HPDE6-E6E7 (cell line): Measurements from ENCODE around the gene IGFBP7.

ENCODE experiments used
- DNase-seq: peaks from one replicate; pipeline ENCODE4 v3.0.0; 2011; ENCODE audit warnings: missing footprints; ENCODE audit errors: extremely low spot score

IGFBP7 gene, protein sequence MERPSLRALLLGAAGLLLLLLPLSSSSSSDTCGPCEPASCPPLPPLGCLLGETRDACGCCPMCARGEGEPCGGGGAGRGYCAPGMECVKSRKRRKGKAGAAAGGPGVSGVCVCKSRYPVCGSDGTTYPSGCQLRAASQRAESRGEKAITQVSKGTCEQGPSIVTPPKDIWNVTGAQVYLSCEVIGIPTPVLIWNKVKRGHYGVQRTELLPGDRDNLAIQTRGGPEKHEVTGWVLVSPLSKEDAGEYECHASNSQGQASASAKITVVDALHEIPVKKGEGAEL

DNA sequence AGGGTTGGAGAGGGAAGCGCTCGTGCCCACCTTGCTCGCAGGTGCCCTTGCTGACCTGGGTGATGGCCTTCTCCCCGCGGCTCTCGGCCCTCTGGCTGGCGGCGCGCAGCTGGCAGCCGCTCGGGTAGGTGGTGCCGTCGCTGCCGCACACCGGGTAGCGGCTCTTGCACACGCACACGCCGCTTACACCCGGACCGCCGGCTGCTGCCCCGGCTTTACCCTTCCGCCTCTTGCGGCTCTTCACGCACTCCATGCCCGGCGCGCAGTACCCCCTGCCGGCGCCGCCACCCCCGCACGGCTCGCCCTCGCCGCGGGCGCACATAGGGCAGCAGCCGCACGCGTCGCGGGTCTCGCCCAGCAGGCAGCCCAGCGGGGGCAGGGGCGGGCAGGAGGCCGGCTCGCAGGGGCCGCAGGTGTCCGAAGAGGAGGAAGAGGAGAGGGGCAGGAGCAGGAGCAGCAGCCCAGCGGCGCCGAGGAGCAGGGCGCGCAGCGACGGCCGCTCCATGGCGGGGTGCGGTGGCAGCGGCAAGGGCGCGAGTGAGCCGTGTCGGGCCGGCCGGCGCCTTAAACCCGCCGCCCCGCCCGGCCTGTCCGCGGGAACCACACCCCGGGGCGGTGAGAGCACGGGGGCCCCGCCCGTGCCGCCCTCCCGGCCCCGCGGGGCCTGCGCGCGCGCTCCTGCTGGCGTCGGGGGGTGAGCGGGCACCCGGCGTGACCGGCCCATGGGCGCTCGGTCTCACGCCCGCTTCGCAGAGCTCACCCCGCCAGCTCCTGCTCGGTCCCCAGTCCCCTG lies at the start of gene IGFBP7:
Gene IGFBP7, minus strand, starts transcription at position 539 of the 793 bp plus-strand sequence. Its CDS starts 34 bp downstream, at position 505.
- DNase-seq = no peak

DNA sequence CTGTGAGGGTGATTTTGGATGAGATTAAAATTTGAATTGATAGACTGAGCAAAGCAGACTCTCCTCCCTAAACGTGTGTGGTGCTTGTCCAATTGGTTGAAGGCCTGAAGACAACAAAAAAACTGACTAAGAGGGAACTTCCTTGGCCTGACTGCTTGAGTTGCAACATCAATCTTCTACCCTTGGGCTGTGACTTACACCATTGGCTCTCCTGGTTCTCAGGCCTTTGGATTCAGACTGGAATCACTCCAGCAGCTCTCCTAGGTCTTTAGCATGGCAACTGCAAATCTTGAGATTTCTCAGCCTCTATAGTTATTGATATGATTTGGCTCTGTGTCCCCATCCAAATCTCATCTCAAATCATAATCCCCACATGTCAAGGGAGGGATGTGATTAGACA lies 49.7 kb upstream of the IGFBP7 start:
- no peak for DNase-seq

DNA sequence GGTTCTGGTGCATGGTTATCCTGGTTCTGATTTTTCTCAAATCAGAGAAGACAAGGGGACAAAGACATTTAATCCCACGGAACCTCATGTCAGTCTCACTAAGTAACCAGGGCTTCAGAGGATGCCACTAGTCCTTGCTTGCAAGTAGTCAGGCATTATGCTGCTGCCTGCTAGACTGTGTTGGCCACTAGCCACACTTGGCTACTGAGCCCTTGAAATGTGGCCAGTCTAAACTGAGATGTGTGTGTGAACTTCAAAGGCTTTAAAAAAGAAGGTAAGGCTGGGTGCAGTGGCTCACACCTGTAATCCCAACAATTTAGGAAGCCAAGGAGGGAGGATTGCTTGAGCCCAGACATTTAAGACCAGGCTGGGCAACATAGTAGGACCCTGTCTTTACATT lies 48.6 kb upstream of the IGFBP7 start:
- DNase-seq = no peak

DNA sequence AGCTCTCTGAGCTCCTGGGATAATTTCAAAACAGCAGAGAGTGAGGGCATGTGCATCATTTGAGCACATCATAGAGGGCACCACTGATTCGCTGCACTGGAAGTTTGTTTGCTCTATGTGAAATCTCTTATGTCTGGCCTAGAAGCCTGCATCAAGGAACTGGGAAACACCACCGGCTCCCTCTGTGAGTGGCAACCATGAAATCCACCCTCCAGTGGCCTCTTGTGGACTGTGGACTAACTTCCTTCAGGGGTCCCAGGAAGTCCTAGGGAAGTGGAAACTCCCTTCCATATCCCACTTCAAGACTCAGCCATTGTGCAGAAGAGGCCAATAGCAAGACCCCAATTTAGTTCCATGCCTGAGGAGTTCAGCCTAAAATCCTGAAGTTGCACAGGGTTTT lies 48.0 kb upstream of the IGFBP7 start:
- no peak for DNase-seq

DNA sequence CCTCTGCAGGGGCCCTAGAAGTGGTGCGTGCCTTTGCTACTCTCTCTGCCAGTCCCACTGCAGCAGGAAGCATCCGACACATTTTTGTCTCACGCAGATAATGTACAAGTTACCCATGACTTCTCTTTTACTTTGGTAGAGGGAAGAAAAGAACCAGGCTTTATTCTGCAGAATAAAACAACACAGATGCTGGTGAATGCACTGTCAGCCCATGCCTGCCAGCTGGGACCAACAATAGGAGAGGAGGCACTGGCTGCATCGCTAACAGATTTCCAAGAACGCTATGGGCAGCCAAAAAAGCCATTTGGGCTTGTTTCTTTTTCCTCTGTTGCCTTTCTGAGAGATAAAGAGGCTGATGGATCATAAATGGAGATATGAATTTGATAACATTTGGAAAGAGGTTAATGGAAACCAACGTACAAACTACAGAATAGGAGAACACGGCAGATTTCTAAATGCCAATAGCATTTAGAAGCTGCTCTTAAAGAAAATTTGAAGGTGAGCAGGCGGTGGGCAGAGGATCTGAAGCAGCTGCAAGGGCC lies 47.5 kb upstream of the IGFBP7 start:
- no peak for DNase-seq

DNA sequence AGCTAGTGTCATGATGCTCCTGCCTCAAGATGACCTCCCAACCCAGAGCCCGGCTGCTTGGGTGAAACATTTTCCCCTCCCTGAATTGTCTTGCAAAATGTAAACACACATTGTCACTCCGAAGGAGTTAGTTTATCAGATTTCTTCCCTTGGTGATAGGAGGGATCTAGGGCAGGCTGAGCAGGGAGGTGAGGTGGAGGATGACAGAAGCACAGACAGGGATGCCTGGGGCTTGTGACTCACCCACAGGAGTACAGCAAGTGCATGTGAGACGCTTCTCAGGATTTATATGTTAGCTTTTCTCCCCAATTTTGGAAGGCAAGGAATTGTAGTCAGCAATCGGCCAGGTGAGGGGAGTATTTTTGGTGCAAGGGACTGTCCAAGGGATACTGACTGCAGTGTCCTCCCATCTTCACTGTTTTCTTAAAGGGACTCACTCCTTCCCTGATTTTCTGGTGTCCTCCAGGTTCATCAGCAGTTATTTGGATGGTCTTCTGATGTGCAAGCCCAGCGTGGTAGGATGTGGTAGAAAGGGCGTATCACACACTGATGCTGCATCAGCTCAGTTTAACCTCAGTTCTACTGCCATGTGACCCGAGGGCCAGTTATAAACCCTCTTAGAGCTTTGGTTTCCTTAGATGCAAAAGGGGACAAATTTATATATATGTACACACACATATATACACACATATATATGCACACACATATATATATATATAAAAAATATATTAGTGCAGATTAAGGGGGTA lies 46.2 kb upstream of the IGFBP7 start:
- DNase-seq = peak; percentile 55

DNA sequence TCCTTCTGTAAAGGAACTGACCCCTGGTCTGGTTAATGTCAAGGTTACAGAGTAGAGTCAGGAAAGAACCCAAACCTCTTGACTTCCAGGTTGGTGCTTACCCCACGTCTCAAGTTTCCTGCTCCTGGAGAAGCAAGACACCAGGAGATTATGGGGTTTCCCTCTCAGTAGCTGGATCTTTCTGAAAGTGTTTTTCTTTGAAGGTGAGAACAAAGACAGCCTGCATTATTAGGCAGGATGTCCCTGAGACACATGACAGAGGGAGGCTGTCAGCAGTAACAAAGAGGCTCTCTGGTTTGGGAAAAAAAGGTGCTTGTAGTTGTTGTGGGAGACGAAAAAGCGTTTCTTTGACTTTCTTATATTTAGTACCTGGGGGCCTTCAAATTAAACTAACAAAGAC lies 44.7 kb upstream of the IGFBP7 start:
- no peak for DNase-seq

DNA sequence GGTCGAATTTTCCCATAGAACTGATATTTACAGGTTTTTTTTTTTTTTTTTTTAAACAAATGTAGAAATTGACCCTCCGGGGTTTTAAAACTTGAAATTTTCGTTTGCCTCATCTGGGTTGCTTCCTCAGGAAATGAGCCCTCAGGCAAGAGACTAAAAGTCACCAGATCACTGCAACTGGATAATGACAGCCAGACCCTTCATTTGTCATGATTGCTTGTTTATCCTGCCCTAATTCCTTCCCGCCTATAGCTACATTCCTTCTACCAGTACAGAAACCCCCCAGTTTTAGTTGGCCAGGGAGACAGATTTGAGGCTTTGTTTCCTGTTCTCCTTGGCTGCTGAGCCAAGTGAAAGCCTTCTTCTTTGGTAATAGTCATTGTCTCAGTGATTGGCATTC lies 44.0 kb upstream of the IGFBP7 start:
- DNase-seq = no peak

DNA sequence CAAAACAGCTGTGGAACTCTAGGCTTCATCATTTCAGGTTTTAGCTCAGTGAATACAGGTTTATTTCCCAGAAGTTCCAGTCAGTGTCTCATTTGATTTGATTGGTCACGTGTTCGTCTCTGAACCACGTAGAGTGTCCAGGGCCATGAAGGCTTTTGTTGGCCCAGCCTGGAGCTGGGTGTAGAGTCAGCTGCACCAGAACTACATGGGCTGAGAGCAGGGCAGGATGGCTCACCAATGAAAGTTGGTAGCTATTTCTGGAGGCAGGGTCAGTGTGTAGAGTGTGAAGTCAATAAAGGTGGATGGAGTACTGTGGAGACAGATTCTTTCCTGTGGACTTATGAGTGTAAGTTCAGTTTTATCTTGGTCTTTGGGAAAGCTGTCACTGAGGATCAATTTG lies 43.0 kb upstream of the IGFBP7 start:
- DNase-seq = no peak

DNA sequence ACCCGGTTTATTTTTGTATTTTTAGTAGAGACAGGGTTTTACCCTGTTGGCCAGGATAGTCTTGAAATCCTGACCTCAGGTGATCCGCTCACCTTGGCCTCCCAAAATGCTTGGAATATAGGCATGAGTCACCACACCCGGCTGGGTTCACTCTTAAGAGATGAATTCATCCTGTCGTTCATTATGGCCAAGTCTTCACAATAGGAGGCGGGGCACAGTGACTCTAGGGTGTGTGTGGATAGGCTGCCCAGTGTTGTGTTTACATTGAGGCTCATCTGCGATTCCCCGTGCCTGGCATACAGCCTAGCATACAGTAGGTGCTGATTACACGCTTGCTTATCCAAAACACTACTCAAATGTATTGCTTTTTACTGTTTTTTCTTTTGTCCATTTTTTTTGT lies 41.3 kb upstream of the IGFBP7 start:
- DNase-seq = peak; percentile 46

DNA sequence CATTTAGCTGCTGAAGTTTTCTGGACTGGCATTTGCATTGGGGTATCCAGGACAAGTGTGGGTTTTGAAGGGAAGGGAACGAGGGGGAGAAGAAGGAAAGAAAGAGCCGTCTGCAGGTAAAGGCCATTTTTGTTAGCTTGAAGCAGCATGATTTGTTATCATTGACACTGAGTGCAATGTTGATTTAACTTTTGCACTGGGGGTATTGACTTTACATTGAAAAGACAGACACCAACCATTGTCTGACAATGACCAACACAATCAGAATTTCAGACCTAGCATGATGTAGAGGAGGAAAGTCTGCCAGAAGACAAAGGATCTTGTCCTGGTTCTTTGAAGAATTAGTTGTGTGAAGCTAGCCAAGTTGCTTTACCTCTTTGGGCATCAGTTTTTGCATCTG lies 39.6 kb upstream of the IGFBP7 start:
- no peak for DNase-seq

DNA sequence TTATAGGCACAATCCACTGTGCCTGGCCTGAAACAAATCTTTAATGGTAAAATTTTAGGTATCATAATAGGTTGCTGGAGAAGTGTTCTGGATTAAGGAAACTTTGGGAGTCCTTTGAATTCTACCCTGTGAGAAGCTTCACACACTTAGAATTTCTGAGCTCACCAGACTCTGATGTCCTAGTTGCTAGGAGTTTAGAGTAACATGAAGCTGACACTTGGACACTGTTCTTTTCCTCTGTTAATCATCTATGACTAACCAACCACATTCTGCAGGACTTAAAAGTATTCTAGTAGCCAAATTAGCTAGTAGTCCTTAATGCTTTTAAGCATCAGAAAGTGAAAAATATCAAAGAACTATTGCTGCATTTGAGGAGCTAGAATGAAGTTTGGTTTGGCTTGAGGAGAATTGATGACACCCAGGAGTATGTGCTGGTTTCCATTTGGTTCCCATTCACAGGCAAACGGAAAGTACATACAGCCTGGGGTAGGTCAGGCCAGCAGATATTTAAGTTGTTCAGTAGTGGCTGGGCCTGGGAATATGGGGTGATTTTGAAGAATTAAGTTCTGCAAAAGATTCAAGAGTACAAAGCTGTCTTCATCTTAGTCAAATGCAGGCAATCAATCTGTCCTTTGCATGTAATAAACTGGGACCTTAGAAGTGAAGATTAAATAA lies 38.8 kb upstream of the IGFBP7 start:
- DNase-seq = peak; percentile 48

DNA sequence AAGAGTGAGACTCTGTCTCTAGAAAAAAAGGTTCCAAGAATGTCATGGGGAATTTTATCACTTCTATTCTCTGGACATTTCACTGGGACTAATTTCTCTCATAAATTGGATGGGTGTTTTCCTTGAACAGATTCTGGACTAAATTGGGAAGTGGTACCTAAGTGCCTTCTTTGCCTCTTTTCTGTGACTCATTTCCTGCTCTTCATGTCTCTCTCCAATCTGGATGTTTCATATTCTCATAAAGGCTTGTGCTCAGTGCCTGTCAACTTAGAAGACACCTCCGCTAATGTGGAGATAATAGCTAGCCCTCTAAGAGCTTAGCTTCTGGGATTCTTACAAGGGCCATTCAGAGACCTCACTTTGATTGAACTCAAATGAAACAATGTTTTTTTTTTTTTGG lies 38.0 kb upstream of the IGFBP7 start:
- no peak for DNase-seq

DNA sequence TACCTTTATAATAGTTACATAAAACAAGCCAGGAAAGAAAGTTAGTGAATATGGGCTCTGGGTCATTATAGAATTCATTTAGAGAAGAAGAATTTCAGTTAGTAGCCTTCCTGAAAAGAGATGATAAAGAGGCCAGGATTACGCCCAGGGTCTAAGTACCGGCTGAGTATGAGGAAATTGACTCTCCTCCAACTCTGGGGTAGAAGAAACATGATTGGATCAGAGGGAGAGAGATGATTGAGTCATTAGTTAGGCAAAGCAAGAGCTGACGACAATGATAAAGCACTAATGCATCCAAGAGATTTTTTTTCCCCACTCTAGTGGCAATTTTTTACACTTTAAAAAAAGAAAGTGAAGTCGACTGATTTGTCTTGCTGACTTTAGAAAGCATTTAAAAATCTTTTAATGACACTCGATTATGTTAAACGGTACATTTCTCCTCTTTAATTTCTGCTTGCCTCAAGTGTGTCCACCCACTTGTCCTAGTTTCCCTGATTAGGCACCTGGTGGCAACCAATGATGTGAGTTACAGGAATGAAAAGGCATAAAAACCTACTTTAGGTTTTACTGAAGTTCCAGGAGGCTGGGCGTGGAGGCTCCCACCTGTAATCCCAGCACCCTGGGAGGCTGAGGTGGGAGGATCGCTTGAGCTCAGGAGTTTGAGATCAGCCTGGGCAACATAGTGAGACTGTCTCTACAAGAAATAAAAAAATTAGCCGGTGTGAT lies 37.3 kb upstream of the IGFBP7 start:
- no peak for DNase-seq

DNA sequence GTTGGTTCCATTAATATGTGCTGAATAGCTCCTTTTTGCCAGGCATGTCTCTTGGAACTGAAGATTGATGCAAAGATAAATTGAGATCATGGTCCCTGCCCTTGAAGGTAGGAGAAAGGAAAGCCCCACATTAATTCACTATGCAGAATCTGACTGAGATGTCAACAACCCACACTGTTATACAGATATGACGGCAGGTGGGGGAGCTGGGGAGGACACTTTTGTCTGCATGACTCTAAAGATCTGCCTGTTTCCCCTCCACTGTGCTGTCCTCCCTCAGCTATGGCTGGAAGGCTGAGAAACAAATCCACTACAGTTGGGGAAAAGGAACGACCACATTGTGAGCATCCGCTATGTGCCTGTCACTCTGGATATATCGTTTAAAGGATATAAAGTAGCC lies 36.3 kb upstream of the IGFBP7 start:
- DNase-seq = no peak

DNA sequence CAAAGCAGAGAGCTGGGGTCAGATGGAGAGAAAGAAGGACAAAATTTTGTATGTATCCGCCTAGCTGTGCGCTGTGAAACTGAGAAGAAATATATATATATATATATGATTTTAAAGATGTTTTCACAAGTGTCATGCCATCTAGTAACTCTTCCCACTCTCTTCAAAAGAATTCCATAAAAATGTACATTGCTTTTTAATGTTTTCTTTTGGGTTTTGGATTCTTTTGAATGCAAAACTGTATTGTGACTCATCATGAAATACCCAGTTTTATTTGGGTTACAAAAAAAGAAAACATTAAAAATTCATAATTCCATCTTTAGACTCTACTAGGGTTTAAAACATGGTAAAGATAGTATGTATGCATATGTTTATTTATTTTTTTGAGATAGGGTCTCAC lies 34.3 kb upstream of the IGFBP7 start:
- no peak for DNase-seq

DNA sequence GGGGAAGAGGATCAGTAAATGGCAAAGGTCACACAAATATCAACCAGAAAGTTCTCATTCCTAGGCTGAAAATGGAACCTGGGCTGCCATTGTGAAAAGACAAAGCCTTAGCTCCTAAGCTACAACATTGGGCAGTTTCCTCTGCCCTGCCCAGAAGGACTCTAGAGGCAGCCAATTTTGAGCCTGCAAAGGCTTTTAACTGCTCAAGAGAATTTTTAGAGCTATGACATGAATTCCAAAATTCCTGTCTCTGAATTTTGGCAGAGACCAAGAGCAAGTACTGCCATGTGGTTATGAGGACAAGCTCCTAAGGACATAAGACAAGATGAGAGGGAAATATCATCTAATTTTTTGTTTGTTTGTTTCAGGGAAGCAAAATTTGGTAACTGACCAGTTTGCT lies 29.6 kb upstream of the IGFBP7 start:
- DNase-seq = no peak

DNA sequence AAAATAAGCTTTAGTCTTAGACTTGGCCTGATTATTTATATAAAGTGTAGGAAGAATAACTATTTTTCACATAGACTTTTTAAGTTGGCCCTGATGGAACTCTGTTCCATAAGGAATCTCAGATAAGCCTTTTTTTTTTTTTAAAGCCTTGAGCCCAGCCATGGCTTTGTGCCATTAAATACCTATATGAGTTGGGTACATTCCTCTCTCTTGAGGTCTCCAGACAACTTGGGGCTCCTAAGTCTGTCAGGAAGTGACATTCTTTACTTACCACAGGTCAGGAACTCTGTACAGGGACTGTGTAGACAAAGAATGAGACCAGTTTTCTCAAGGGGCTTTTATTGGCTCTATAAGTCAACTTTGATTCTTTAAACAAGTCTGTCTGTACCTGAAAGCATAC lies 27.1 kb upstream of the IGFBP7 start:
- no peak for DNase-seq

DNA sequence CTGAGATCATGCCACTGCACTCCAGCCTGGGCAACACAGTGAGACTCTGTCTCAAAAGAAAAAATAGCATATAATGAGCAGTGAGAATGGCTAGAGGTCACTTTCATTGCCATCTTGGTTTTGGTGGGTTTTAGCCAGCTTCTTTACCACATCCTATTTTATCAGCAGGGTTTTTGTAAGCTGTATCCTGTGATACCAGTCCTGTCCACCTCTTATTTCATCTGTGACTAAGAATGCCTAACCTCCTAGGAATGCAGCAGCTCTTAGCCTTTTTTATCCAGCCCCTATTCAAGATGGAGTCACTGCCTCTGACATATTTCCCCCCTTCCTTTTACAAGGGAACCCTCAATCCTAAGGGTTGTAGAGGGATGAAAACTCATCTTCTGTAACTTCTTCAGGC lies 26.1 kb upstream of the IGFBP7 start:
- DNase-seq = no peak

DNA sequence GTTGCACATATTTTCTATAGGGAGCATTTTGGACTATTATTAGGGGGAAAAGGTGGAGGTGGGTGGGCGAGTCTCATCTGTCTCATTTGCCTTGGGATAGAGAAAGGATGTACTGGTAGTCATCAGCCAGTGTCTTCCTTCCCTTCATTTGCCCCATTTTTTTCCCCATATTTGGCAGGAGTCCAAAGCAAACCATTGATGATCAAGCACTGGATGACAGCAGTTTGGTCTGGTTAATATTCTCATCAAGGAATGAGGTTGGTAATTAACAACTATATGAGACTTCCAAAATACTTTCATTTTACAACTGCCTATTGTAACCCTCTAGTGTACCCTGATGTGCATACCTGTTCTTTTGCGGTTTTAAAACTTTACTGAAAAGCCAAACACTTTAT lies 22.6 kb upstream of the IGFBP7 start:
- no peak for DNase-seq
